ENCODE data around the gene TEN1.
"Not testable (repeated sequence)": the region's sequence is repeated elsewhere in the genome, so short reads cannot be mapped to it uniquely, and the experiment has no call there.

Gene TEN1

GRCh38 chr17:75978938-75979704, at the start of gene TEN1, which contains the start of gene ACOX1:
TSS of gene TEN1 (plus strand) at chr17:75979240. CDS start at chr17:75986193, 6,953 bp downstream.
TSS of gene ACOX1 (minus strand) at chr17:75979166. CDS start at chr17:75979073, 93 bp downstream.
- peak; percentile 97 for DNase-seq (ENCODE audit: low spot score)

- DNase-seq (ENCODE audit: low spot score), result no peak
Observed at GRCh38 chr17:75931062-75931461, 48.0 kb upstream of the TEN1 start.

DNA sequence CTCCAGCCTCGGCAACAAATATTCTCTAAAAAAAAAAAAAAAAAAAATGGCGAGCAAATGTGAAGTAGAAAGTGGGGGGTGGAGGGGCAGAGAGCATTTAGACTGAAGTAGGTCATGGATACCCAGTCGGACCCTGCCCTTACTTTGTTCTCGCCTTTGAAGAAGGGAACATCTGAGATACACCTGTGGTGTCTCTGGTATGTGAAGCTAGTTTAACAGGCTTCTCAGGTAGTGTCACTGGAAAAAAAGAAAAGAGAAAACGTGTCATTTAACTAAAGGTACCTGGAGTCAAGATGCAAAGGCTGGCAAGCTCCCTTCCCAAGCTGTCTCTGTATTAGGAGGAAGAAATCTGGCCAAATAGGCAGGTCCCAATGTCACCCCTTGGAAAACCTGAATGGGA, 46.2 kb upstream of the TEN1 start:
- DNase-seq (ENCODE audit: low spot score), result no peak

DNA sequence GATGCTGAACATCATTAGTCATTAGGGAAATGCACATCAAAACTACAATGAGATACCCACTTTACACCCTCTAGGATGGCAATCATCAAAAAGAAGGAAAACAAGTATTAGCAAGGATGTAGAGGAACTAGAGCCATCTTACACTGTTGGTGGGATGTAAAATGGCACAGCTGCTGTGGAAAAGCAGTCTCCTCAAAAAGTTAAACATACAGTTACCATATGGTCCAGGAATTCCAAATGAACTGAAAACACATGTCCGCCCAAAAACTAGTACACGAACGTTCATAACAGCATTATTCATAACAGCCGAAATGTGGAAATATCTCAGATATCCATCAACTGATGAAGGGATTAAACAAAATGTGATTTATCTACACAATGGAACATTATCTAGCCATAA, 45.2 kb upstream of the TEN1 start:
- no peak for DNase-seq (ENCODE audit: low spot score)

DNA sequence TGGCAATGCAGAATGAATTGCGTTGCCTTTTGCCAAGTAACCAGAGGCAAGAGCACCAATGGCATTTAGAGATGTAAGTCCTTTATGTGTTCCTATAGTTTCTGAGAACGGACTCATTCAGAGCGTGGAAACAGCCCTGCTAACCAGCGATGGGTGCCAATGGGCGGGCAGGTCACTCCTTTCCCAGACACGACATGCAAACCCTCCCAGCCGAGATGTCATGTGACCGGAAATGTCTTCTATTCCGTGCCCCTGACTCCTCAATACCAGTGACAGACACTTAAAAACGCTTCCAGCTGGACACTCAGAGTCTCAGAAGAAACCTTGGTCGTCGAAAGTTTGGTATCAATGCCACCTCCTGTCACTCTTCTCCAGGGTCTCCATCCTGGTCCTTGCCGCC, 41.4 kb upstream of the TEN1 start:
- no peak for DNase-seq (ENCODE audit: low spot score)

DNA sequence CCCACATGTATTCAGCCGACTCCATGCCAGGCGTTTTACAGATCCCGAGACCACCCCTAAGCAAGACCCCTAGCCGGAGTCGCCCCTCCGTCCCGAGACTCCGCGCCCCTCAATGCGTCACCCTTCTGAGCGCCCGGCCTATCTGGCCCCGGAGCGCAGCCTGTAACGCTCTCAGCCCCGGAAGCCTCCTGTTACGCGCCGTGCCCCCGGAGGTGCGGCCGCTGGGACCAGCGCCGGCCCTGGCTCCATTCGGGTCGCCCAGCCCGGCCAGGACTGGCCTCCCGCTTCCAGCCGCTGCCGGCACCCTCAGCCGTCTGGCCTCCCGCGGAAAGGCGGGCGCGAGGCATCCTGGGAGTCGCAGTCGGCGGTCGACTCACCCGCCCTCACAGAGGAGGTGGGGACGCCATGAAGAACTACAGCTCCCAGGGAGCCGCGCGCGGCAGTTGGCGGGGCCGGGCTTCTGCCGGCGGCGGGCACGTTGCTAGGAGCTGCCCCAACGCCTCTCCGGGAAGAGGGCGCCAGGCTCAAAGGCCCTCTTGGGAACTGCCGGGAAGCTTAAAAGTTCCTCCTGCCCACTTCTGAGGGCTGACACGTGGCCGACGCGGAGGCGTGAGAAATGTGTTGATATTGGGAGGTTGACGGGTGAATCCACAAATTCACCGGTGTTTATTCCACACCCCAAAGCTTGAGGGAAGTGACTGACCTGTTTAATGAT, 38.2 kb upstream of the TEN1 start, which contains the start of gene FBF1:
Gene FBF1, minus strand, starts transcription at position 316 of the 715 bp plus-strand sequence. CDS start 2,893 bp downstream, outside the sequence.
- peak; percentile 95 for DNase-seq (ENCODE audit: low spot score)

GRCh38 chr17:75941442-75941819, 37.6 kb upstream of the TEN1 start:
- DNase-seq (ENCODE audit: low spot score), result no peak

GRCh38 chr17:75942473-75942872, 36.6 kb upstream of the TEN1 start:
- DNase-seq (ENCODE audit: low spot score), result no peak

- no peak for DNase-seq (ENCODE audit: low spot score)
Observed at GRCh38 chr17:75943491-75943890, 35.5 kb upstream of the TEN1 start.

DNA sequence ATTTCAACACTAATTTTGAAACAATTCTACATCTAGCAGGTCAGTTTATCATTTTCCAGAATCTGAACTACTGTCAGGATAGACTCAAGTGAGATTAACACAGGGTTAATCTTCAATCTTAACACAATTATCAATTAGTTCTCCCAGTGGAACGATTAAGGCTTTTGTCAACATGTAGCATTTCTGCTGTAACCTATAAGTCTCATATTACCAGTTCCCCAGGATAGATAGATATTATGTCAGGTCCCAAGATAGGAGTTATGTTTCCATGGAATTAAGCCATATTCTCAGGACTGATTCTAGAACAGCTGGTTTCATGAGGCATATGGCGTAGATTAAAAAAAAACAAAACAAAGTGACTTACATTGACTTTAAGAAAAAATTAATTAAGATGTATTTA, 33.8 kb upstream of the TEN1 start:
- no peak for DNase-seq (ENCODE audit: low spot score)

DNA sequence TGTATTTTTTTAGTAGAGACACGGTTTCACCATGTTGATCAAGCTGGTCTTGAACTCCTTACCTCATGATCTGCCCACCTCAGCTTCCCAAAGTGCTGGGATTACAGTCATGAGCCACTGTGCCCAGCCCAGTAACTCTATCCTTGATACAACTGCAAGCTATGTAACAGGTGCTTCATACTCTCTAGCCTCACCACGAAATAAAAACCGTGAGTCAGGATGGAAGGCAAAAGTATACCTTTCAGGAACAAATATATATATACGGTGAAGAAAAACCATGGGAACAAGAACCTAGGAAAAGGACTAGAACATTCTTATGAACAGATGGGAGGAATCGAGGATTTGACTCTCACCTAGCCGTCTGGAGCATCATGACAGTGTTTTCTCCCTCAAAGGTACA, 28.6 kb upstream of the TEN1 start:
- no peak for DNase-seq (ENCODE audit: low spot score)

DNA sequence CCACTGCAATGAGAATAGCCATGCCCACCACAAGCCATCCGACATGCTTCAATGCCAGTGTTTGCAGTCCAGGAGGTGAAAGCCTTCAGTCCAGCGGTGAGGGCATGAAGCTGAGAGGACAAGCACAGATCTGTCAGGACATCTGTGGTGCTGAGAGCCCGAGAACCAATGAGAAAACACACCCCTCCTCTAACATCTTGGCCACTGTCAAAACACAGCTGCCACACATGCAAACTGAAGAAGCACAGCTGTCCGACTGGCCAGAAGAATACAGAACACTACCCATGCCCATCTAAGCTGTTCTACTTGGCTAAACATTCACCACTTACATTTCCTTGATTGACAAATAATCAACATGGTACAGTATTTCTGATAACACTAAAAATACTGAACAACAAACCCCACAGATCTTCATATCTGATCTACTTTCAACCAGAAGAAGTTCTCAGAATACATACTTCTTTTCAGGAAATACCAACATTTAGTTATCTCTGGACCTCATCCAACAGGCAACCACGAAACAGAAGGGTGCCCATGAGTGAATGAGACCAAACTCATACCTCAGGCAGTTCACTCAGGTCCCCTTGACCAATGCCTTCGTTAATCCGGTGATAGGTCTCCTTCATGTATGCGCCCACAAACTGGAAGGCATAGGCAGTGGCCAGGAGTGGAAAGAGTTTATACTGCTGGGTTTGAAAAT, 28.0 kb upstream of the TEN1 start:
- DNase-seq (ENCODE audit: low spot score), result no peak

GRCh38 chr17:75959051-75959838, 19.8 kb upstream of the TEN1 start:
- DNase-seq (ENCODE audit: low spot score), result no peak

DNA sequence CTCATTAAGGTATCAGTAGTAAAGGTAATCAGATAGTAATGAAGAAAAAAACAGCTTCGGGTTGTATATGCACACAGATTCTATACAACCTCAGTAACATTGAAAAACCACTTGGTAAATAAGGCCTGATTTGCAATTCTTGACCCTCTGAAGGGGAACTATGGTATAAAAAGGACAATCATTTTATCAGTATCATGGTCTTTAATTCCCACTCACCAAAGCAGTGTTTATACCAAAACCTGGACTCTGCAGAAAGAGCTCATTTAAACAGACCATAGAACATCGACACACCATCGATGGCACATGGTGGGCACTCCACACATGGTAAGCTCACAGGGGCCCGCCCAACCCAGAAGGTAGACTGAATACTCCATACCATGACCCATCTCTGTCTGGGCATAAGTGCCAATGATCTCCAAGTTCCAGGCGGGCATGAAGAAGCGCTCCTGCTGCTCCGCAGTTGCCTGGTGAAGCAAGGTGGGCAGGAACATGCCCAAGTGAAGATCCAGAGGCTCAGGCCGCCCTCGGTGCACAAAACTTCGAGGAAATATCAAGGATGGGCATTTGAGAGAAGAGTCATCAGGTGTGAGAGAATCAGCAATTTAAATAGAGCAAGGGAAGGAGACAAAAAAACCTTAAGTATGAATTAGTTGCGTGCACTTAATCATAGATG, 19.1 kb upstream of the TEN1 start:
- no peak for DNase-seq (ENCODE audit: low spot score)

- no peak for DNase-seq (ENCODE audit: low spot score)
Observed at GRCh38 chr17:75965468-75965867, 13.6 kb upstream of the TEN1 start.

- not testable (repeated sequence) for DNase-seq (ENCODE audit: low spot score)
Observed at GRCh38 chr17:75969044-75969443, 10.0 kb upstream of the TEN1 start.

- no peak for DNase-seq (ENCODE audit: low spot score)
Observed at GRCh38 chr17:75970011-75970523, 9.0 kb upstream of the TEN1 start.

GRCh38 chr17:75970626-75971025, 8.4 kb upstream of the TEN1 start:
- no peak for DNase-seq (ENCODE audit: low spot score)

DNA sequence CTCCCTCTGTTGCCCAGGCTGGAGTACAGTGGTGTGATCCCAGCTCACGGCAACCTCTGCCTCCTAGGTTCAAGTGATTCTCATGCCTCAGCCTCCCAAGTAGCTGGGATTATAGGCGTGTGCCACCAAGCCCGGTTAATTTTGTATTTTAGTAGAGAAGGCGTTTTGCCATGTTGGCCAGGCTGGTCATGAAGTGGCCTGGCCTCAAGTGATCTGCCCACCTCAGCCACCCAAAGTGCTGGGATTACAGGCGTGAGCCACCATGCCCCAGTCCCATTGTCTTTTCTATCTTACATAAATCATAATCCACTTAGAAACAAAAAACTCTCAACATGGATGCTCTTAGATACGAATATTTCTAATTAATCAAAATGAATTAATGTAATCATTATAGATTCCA, 3.9 kb upstream of the TEN1 start:
- not testable (repeated sequence) for DNase-seq (ENCODE audit: low spot score)

DNA sequence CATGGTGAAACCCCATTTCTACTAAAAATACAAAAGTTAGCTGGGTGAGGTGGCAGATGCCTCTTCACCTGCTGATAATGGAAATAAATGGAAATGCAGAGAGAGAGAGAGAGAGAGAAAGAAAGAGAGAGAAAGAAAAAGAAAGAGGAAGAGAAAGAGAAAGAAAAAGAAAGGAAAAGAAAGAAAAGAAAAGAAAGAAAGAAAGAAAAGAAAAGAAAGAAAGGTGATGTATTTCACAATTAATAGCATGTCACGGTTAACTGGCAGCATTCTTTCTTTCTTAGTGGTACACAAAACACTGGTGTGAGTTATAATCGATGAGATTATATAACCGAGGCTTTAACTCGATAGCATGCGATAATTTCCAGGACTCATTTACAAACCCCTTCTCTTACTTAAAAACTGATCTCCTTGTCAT, 3.3 kb upstream of the TEN1 start:
- no peak for DNase-seq (ENCODE audit: low spot score)
